DMS153 (cell line): Measurements from ENCODE around the gene APOBEC3A.

Source experiments
- DNase-seq: peaks from one replicate; lab custom pipeline; 2025; lab: John Stamatoyannopoulos, UW

The APOBEC3A gene

DNA sequence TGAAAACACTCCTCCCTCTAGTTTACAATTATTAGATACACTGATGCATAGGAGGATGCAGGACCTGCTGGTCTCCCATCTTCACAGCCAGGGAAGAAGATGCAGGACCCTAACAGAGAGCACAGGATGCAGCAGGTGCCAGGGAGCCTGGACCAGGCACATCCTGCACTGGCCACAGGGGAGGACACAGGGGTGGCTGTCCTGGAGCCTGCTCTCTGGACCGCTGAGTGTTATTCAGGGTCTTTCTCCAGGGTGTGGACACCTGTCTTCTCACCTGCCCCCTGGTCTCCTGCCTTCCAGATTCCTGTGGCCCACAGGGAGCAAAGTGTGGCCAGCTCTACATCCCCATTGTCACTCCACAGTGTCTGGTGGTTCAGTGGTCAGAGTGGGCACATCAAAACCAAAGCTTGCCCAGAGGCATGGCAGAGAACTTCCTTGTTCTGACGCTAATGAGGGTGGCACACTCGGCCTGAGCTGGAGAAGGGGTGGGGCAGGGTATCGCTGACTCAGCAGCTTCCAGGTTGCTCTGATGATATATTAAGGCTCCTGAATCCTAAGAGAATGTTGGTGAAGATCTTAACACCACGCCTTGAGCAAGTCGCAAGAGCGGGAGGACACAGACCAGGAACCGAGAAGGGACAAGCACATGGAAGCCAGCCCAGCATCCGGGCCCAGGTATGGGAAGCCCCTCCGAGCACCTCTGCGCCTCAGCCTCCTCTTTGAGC, at the start of gene APOBEC3A:
Gene APOBEC3A (plus strand): TSS at position 564 of the 725 bp plus-strand sequence. CDS start 83 bp downstream, at position 647.
- DNase-seq, result no peak

DNA sequence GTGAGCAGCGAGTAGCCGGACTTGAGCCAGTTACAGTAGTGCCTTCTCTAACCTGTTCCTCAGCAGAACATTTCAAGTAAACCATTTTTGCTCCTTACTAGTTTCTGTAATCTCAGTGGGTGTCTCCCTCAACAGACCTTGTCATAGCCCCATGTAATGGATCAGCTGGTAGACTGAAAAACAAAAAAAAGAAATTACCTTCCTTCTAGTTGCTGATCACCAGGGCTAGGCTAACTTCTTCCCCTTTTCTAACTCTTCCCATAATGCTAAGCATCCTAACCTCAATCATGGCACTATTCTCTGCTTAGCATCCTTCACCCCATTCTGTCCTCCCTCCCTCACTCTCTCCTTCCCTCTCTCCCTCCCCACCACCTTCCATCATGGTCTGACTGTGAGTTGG, 49.6 kb upstream of the APOBEC3A start:
- DNase-seq, result no peak

- DNase-seq, result no peak
Measured at GRCh38 chr22:38911434-38911833, 46.0 kb upstream of the APOBEC3A start.

DNA sequence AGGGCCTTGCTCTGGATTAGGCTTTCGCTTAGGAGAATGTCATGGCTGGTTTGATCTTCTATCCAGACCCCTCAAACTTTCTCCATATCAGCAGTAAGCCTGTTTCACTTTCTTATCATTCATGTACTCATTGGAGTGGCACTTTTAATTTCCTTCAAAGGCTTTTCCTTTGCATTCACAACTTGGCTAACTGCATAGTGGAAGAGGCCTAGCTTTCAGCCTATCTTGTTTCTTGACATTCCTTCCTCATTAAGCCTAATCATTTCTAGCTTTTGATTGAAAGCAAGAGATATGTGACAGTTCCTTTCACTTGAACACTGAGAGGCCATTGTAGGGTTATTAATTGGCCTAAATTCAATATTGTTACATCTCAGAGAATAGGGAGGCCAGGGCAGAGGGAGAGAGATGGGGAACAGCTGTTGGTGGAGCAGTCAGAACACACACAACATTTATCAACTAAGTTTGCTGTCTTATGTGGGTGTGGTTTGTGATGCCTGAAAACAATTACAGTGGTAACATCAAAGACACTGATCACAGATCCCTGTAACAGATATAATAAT, 37.7 kb upstream of the APOBEC3A start:
- no peak for DNase-seq

- DNase-seq, result peak; percentile 87
Measured at GRCh38 chr22:38921120-38921519, 36.3 kb upstream of the APOBEC3A start.

DNA sequence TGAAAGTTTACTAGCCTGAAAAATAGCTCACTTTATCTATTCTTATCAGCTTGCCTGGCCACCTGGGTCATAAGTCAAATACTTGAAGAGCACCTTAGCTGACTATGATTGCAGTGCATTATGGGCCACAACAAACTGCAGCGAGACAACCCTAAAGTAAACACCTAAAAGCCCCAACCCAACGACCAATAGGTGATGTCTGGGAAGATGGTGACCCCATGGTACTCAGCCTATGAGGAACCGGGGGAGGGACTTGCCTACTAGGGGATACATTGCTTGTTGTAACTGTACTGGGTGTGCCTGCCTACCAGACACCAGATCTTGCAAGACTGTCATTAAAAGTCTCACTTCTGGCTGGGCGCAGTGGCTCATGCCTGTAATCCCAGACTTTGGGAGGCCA, 35.6 kb upstream of the APOBEC3A start:
- peak; percentile 39 for DNase-seq

- no peak for DNase-seq
Measured at GRCh38 chr22:38923463-38924346, 33.7 kb upstream of the APOBEC3A start.

- peak; percentile 100 for DNase-seq
Measured at GRCh38 chr22:38924347-38924952, 33.0 kb upstream of the APOBEC3A start.

DNA sequence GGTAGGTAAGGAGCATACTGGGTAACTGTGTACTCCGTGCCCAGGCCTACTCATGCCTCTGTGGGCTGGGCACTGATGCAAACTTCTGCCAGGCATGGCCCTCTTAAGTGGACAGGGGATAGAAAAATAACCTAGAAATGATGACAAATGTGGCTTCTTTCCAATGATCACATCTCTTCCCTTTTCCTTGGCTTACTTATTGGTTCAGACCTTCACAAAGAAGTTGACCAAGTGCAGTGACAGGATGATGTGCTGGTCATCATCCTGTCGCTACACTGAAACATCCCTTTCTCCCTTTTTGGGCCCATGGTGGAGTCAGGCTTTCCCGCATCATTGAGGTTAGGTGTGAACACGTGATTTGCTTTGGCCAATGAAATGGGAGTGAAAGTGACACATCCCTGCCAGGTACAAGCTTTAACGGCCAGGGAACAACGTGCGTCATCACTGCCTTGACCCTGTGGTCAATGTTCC, 31.8 kb upstream of the APOBEC3A start:
- no peak for DNase-seq

GRCh38 chr22:38927033-38927781, 30.2 kb upstream of the APOBEC3A start:
- DNase-seq, result peak; percentile 87

GRCh38 chr22:38930512-38930911, 26.9 kb upstream of the APOBEC3A start:
- no peak for DNase-seq

- peak; percentile 97 for DNase-seq
Measured at GRCh38 chr22:38935023-38935422, 22.4 kb upstream of the APOBEC3A start.

DNA sequence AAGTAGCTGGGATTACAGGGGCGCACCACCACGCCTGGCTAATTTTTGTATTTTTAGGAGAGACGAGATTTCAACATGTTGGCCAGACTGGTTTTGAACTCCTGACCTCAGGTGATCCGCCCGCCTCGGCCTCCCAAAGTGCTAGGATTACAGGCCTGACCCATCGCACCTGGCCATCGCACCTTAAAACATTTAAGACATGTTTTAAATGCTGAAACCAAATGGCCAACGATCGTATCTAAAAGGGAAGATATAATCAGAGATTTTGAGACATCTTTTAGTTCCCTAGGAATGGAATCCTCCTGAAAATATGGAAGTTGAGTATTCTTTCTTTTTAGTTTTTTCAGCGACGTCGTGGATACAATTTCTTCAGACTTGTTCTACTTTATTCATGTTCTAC, 21.8 kb upstream of the APOBEC3A start:
- no peak for DNase-seq

GRCh38 chr22:38936562-38936961, 20.8 kb upstream of the APOBEC3A start:
- DNase-seq, result no peak

GRCh38 chr22:38937036-38937435, 20.4 kb upstream of the APOBEC3A start:
- no peak for DNase-seq

GRCh38 chr22:38937541-38937940, 19.9 kb upstream of the APOBEC3A start:
- DNase-seq, result no peak

DNA sequence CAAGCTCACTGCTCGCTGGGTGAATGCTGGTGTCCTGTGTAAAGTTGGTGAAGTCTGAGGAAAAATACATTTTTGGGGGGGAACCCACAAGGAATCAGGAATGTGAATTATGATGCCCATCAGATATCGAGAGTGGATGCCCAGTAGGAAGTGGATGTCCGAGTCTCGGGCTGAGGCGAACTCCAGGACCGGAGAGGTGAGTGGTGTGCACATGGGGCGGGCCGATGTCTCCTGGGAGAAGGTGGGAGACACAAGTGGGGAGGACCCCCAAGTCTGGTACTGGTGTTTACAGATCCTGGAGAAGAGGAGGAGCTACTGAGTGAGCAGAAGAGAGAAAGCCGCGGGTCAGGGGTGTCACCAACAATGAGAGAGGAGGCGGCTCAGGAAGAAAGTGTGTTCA, 19.2 kb upstream of the APOBEC3A start:
- no peak for DNase-seq

DNA sequence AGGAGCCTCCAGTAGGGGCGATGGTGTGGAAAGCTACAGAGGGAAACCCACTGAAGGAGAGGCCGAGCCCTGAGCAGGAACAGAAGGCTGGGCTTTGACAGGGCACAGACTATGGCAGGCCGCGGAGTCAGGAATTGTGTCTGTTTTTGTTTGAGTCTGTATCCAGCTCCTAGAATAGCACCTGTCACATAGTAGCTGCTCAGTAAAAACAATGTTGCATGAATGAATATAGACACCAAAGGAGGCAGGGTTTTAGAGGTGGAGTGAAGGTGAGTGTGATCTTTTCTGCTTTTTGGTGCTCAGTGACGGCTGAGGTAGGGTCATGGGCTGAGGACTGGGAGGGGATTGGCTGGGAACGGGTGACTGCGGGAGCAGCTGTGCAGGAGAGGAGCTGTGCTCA, 18.5 kb upstream of the APOBEC3A start:
- DNase-seq, result no peak

DNA sequence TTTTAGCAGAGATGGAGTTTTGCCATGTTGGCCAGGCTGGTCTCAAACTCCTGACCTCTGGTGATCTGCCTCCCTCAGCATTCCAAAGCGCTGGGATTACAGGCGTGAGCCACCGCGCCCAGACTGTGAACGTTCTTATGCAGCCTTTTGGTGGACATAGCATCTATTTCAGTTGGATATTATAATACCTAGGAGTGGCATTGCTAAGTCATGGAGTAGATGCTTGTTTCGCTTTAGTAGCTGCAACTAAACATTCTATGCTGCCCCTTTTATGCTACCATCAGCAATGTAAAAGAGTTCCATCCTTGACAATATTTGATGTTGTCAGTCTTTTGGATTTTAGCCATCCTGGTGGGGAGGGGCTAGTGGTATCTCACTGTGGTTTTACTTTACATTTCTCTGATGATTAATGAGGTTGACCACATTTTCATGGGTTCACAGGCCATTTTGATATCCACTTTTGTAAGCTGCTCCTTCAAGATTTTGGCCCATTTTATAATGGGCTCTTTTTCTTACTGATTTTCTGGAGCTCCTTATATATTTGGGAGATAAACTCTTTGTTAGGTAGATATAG, 16.5 kb upstream of the APOBEC3A start:
- no peak for DNase-seq

DNA sequence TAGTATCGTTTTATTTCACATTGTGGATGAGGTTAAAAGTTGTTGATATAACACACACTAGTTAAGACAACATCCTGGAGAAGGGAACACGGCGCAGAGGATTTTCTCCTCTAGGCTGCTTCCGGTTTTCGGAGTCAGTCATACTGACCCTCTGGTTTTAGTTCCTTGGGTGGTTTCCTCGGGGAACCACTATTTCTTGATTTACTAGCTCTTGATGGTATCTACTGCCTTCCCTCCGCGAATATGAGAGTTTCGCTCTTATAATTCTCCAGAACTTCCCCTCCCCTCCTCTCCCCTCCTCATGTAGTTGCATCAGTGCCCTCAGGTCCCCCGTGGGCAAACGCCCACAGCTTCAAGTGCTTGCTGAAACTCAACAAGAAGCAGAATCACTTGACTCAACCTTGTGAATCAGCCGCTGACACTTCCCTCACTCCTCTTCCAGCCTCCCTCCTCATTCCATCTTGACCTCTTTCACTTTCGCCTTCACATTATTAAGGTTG, 15.9 kb upstream of the APOBEC3A start:
- no peak for DNase-seq

- no peak for DNase-seq
Measured at GRCh38 chr22:38942702-38943101, 14.7 kb upstream of the APOBEC3A start.
